Tibial nerve (tissue), 3 donors: Measurements from ENCODE around the gene MASP1.

Source experiments
- POLR2A ChIP-seq, 2 donors: fragments of 450-650 bp; IDR thresholded peaks; one replicate each; pipeline ENCODE4 v1.6.1; 2017; ENCODE audit warnings: antibody characterized with exemption in 2 of 2, mild to moderate bottlenecking in 2 of 2, moderate library complexity in 2 of 2
- TF ChIP-seq, protein P1 (sequence below), 5 experiments: fragments of 200-600 bp in 3 of 5; fragments of 450-650 bp in 2 of 5; sonication (generic) in 3 of 5; IDR thresholded peaks; one replicate each; pipeline ENCODE4 v1.5.1; 2016 to 2019; ENCODE audit warnings: antibody characterized with exemption in 5 of 5, mild to moderate bottlenecking in 3 of 5, moderate library complexity in 2 of 5

DNA sequence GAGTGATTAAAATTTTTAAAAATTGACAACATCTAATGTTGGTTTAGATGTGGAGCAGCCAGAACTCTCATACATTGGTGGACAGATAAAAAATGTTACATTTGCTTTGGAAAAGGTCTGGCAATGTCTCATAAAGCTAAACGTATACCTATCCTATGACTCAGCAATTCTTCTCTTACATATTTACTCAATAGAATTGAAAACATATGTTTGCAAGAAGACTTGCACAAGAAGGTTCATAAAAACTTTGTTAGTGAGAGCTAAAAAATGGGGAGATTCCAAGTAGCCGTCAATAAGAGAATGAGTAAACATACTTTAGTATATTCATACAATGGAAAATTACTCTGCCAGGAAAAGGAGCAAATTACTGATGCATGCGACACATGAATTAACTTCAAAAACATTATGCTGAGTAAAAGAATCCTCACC, 30.0 kb downstream of the MASP1 start:
- no peak for TF ChIP-seq POLR2A (IDR thresholded peaks at IDR 0.05)
- TF ChIP-seq, protein P1, sequence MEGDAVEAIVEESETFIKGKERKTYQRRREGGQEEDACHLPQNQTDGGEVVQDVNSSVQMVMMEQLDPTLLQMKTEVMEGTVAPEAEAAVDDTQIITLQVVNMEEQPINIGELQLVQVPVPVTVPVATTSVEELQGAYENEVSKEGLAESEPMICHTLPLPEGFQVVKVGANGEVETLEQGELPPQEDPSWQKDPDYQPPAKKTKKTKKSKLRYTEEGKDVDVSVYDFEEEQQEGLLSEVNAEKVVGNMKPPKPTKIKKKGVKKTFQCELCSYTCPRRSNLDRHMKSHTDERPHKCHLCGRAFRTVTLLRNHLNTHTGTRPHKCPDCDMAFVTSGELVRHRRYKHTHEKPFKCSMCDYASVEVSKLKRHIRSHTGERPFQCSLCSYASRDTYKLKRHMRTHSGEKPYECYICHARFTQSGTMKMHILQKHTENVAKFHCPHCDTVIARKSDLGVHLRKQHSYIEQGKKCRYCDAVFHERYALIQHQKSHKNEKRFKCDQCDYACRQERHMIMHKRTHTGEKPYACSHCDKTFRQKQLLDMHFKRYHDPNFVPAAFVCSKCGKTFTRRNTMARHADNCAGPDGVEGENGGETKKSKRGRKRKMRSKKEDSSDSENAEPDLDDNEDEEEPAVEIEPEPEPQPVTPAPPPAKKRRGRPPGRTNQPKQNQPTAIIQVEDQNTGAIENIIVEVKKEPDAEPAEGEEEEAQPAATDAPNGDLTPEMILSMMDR (IDR thresholded peaks at IDR 0.05): no peak
